GM19324 (cell line): ENCODE data around the gene HELB.
A peak's percentile ranks its signal among the peaks of the same experiment; 100 is the strongest.

Experiments
- ATAC-seq: cut with Tn5 transposase; IDR thresholded peaks from one replicate; pipeline ENCODE4 v1.9.1; 2021; ENCODE audit warnings: mild to moderate bottlenecking, moderate library complexity; ENCODE audit not compliant: unreplicated experiment, low FRiP score

Gene HELB

DNA sequence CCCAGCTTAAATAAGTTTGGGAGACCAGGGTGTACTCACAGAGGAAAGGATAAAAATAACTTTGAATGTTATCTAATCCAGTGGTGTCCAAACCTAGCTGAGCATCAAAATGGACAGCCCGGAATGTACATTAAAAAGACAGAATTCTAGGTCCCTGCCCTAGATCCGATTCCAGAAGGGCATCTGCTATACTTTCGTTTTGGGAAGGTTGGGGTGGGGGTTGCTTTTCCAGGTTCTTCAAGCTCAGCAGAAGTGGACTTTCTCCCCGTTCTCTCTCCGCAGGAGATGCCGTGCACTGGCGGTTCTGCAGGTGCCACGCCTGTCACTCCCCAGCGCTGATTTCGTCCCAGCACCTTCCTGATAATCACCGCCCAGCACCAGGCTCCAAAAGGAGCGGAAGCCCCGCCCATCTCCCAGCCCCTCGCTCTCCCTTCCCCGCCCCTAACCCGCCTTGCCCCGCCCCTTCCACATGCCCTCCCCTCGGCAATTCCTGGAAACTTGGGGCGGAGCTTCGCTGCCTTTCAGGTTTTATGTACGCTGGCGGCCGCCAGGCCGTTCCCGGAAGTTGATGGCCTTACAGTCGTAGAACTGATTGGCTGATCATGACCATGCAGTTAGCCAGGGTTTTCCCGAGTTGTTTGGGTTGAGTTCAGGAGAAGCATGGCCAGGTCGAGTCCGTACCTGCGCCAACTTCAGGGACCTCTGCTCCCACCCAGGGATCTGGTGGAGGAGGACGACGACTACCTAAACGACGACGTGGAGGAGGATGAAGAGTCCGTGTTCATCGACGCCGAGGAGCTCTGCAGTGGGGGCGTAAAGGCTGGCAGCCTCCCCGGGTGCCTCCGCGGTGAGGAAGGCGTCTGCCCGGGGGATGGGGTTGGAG is at the start of gene HELB:
Gene HELB (plus strand): TSS at position 550 of the 883 bp plus-strand sequence. CDS start 111 bp downstream, at position 661.
- ATAC-seq = peak; percentile 94

DNA sequence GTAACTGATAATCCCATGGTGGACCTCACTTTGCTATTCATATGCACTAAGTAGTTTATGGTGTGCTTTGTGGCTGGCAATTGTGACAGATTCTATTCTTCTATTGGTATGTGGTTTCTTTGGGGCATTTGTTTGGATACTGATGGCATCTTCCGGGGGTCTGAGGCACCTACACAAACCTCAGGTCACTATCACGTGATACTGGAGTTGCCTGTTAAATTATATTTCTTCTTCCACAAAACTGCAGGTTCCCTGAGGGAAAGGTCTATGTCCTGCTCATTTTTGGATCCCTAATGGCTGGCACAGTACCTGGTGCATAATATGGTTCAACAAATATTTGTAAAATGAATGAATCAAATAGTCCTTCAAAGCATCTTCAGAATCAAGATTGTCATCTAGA is 49.5 kb upstream of the HELB start:
- no peak for ATAC-seq

DNA sequence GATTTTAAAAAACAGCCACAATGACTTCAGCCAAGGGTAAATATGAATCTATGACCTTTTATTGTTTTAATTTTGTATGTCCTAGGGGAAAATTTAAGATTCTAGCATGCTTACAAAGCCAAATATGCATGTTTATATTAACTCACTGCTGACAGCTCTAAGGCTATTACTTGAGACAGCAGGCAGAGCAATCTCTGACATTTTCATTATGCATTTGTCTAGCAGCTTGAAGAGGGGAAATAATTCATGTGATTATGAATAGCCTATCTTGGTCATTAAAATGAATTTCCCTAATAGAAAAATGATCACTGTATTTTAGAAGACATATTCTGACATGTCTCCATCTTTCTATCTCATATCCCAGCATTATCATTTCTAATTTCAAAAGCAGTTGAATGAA is 46.6 kb upstream of the HELB start:
- ATAC-seq = no peak

DNA sequence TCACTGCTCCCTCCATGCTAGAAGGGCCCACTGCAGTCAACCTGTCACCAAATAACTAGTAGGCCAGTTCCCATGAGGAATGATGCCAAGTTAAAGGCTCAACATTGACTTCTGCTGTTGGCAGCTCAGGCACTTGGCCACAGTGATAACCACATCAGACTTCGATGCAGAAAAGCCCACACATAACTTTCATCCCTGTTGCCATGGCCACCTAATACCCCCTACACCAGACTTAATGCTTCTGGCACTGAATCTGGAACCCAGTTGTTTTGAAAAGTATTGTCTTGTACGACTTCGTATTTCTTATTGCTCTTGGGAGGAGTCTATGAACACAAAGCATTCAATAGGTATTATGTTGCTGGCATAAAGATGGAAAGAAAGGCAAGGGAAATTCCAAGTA is 44.3 kb upstream of the HELB start:
- no peak for ATAC-seq

DNA sequence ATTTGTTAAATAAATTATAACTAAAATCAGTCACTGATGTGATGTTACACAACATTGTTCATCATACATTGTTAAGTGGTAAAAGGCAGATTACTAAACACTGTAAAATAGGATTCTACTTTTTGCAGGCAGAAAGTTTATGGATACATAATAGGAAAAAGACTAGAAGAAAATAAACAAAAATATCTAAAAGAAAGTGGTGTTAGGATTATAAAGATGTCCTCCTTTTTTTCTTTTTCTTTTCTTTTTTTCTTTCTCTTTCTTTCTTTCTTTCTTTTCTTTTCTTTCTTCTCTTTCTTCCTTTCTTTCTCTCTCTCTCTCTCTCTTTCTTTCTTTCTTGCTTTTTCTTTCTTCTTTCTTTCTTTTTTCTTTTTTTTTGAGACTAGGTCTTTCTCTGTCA is 39.6 kb upstream of the HELB start:
- ATAC-seq = no peak

DNA sequence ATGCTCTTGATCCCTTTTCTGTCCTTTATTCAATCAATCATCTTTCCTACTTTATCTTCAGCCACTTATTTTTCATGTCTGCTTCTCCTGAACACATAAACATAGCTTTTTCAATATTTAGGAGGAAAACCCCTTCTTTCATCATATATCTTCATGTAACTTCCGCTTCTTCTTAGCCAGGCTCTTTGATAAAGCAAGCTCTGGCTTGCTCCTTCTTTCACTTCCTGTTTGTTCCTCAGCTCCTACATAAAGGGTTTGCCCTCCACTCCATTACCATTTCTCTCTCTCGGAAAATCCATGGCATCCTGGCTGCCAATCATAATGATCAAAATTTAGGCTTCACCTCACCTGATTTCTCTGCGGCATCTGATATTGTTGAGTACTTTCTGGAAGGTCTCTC is 33.7 kb upstream of the HELB start:
- ATAC-seq = no peak

DNA sequence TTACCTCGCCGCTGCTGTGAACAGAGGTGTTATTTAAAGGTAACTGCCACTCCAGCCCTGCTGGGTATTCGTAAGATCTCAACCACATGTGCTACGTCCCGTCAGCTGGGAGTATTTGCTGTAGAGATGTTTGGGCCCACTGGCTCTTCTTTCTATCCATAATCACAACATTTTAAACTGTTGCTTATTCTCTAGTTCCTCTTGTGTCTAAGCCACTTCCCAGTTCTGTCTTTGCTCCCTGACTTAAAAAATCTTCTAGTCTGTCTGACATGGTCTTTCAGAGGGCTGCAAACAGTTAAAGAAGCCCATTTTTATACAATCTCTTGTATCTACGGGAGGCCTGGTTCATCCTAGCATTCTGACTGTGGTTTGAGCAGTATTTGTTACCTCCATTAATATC is 33.2 kb upstream of the HELB start:
- no peak for ATAC-seq

DNA sequence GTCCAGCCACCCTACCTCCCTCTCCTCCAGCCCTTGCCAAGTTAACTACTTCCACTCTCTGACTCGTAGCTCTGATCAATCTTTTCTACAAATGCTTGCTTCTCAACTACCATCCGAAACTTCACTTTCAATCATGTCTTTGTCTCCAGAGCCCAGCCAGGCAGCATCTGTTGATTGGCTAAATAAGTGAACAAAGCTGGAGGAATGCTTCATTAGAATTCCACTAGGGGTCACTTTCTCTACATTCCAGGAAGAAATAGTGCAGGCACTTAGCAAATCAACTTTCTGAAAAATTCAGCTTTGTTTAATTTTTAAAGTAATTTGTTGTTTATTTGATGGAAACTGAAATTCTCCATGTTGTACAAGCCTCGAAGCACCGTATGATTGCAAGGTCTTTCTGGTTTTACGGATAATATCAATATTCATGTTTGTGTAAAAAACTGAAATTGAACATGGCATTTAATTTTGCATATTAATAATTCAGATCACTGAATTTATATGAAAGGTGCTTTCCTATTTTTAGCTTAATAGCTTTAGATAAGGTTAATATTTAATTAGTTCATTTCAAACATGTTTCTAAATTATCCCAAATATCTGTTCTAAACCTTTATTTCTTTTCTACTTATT is 32.4 kb upstream of the HELB start:
- ATAC-seq = no peak

DNA sequence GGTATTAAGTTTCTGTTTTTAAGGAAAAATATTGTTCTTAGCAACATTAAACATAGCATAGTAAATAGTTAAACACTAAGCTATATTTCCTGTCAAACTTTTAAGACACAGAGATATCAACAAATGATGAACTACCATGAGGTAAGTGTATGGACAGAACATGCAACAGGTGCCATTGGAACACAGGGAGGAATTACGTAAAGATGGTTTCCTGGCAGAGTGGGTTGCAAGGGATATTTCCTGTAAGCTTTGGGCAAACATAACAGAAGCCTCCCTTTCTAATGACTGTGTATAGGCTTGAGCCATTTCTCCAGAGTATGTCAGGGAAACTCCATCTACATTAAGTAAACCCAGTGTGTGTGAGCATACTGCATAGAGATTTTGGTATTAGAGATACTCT is 31.7 kb upstream of the HELB start:
- ATAC-seq = no peak

DNA sequence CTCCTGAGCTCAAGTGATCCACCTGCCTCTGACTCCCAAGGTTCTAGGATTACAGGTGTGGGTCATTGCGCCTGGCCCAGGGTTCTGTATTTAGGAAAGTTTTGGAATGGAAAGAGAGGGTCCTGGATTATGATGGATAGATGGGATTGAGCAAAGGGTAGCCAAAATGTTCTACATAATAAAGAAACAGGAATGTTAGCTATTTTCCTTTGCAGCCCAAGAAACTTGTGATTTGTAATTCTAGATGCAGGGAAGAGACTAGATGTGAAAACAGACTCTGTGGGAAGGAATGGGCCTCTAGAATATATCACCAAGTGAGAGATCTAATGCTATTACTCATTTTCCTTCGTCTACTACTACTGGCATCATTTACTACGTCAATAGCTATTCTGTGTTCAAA is 29.6 kb upstream of the HELB start:
- ATAC-seq = no peak

DNA sequence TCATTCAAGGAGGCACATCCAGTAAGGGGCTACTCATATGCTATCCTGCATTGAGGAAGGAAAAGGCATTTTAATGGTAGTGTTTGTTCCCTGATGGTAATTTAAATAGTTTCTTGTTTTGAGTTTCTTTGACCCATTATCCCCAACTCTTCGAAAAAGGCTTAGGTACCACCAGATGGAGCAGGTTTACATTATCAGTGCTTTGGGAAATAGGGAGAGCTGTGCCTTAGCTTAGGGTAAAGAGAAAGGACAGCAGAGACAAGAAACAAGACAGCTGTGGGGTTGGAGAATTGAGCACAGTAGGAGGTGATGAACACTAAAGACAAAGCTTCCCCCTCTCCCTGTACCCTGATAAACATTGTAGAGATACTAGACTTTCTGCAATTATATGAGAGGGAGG is 29.1 kb upstream of the HELB start:
- ATAC-seq = no peak

DNA sequence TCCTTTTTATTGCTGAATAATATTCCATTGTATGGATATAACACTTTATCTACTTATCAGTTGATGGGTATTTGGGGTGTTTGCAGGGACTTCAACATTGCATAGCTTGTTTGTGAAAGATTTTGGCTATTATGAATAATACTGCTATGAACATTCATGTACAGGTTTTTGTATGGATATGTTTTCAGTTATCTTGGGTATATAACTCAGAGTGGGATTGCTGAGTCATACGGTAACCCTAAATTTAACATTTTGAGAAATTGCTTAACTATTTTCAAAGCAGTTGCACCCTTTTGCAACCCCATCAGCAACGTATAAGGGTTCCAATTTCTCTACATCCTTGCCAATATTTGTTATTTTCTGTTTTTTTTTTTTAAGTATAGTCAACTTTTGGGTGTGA is 27.3 kb upstream of the HELB start:
- no peak for ATAC-seq

DNA sequence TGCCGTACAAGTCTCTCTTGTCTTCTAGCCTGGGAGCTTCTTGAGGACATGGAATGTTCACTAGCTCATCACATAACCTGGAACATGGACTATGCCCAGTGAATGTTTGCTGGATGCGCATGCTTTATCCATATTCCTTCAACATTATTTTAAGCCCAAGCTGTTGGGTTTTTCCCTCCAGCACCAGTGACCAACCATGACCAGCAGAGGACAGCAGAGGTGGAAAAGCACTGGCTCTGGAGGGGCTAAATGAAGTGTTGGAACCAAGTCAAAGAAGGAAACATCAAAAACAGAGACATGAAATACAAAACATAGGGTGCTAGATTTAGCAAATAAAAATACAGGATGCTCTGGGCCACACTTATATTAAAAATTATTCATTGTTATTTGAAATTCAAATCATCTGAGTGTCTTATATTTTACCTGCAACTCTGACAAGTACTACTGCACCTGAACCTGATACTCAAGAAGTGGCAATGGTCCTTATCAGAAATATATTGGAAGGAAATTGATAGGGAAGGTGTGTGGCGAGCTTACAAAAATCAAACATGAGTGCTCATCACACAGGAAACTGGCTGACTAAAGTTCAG is 23.1 kb upstream of the HELB start:
- no peak for ATAC-seq

DNA sequence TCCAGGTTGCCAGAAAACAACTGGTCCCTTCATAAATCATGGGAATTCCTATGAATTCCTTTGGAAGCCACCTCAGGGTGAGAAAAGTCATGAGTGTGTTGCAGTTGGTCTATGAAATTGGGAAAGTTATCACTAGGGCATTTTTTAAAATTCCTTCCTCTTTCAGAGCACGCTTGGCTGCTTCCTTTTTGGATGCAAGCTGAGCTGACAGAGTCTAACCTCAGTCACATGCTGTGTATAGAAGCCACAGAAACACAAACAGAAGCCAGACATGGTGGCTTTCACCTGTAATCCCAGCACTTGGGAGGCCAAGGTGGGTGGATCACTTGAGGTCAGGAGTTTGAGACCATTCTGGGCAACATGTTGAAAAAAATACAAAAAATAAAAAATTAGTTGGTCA is 21.7 kb upstream of the HELB start:
- ATAC-seq = no peak

DNA sequence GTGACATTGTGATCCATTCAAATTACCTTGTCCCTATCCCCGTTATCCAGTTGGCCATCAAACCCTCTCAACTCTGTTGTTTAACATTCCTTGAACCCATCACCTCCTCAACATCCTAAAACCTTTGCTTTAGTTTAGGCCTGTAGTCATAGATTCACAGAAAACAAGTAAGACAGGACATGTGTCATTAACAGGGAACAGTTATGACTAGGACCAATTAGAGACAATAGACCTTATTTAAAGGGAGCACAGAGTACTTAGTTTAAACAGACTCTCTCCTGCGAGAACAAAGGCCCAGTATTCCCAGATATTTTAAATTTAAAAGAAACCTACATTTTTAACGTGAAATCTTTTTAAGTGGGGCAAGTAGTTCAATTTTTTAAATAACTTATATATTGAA is 20.0 kb upstream of the HELB start:
- no peak for ATAC-seq

DNA sequence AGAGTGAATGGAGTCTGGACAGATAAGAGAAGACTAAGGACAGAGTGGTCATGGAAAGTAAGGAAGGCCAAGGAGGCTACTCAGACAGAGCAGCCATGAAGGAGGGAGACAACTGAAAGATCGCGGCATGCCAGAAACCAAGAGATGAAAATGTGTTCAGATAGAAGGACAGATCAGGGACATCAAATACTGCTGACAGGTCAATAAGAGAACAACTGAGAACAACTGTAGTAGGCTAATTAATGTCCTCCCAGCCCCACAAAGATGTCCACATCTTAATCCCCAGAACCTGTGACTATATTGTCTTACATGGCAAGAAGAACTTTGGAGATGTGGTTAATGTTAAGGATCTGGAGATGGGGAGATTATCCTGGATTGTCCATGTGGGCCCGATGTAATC is 15.0 kb upstream of the HELB start:
- no peak for ATAC-seq

DNA sequence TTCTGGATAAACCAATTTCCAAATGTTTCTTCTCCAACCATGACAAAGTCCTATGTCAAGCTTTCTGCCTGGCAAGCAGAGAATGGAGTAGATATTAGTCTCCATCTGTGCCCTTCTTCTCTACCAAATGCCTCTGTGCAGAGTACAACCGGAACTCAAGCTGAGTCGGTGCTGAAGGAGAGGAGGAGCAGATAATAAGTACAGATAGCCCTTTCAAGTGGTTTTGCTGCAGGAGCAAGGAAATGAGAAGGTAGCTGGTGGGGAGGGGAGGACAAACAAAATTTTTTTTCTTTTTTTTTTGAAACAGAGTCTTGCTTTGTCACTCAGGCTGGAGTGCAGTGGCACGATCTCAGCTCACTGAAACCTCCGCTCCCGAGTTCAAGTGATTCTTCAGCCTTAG is 14.2 kb upstream of the HELB start:
- no peak for ATAC-seq

DNA sequence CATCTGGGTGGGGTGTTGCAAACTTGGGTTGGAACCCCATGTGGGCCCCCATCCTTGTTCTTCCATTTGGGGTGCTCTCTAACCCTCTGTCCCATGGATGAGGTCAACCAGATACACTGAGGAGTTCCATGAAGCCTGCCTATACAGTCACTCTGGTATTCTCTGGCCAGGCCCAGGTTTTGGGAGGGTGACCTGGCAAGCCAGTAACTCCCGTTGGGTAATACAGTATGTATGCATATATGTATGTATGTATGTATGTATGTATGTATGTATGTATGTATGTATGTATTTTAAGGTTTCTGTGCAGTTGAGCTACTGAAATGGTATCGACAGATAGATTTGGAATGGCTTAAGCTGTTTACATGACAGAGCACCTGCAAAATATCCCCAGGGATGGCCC is 12.8 kb upstream of the HELB start:
- no peak for ATAC-seq

DNA sequence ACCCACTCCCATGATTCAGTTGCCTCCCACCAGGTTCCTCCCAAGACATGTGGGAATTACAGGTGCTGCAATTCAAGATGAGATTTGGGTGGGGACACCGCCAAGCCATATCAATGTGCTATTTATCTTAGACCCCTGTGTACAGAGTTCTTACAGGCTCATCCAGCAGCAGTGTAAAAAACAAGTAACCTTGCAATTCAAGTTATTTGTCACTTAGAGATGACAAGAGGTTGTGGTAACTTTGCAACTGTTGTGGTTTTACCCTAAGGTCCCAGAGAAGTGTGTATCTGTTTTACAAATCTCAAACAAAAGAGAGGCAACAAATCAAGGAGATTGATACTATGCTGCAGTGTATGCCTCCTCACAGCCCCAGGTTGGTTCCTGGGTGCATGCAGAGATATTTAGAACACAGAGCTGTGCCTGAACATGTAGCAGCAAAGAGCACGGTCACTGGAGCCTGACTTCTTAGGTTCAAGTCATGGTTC is 11.5 kb upstream of the HELB start:
- no peak for ATAC-seq

DNA sequence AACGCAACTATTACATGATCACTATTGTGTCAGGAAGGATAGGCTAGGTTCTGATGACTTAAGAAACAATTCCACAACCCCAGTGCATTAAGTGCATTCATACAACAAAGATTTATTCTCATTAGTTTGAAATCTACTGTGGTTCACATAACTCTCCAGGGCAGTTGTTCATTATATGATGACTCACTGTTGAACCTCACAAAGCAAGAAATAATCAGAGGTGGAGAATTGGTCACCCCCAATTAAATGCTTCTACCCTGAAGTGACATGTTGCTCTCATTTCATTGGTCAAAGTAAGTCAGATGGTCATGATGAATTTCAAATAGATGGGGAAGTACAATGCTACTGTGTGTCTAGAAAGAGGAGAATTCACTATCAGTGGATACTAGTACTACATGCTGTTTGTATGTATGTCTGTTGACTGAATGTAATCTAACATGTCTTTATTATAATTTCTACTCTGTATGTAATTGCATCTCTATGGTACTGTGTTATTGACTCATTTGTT is 6.1 kb upstream of the HELB start:
- no peak for ATAC-seq

DNA sequence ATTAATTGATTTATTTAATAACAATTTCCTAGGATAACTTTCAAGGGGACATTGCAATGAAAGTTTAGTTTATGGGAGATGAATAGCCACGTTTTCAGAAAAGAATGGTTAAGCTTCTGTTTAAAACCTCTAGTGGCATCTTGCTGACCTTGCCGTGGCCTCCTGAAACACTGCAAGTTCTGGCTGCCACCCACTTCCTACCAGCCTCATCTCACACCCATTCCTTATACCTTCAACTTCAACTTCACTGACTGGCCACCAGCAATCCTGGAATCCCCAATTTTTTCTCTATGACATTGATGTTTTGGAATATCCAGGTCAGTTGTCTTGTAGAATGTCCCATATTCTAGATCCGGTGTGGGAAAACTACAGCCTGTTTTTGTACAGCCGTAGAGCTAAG is 5.2 kb upstream of the HELB start:
- no peak for ATAC-seq
